GM21786 (cell line): ENCODE data around the gene ATP5MG.
"Not testable (repeated sequence)": the region's sequence is repeated elsewhere in the genome, so short reads cannot be mapped to it uniquely, and the experiment has no call there.

ENCODE experiments used
- ATAC-seq: cut with Tn5 transposase; IDR thresholded peaks from one replicate; pipeline ENCODE4 v1.9.1; 2021; ENCODE audit not compliant: unreplicated experiment

ATP5MG gene, protein sequence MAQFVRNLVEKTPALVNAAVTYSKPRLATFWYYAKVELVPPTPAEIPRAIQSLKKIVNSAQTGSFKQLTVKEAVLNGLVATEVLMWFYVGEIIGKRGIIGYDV

DNA sequence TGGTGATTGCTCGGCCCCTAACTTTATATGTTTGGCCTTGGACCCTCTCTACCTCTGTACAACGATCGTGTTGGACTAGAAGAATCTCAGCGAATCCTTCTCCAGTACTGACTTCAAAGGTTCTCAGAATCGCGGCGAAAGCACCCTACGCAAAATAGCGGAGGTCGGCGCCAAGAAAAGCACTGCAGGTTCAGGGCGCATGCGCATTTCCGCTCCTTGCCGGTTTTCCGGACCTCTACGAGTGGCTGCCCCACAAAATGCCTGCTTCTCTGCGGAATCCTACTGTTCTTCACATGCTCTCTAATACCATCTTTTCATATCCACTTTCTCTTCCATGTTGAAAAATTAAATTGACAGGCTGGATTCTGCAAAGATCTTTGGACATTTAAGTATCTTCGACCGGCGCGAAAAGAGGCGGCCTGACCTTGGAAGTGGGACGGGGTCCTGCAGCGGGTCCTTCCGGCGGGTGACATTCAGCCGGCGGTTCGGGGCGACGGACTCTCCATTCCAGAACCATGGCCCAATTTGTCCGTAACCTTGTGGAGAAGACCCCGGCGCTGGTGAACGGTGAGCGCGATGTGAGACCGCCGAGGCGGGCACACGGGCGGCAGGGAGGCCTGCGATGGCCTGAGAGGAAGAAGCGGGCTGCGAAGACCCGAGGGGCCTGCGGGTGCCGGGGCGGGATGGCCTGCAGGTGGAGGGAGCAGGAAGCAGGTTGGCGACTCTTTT lies at the start of gene ATP5MG:
Gene ATP5MG (plus strand): TSS at position 456 of the 729 bp plus-strand sequence. CDS start 60 bp downstream, at position 516.
- ATAC-seq: peak; percentile 56

DNA sequence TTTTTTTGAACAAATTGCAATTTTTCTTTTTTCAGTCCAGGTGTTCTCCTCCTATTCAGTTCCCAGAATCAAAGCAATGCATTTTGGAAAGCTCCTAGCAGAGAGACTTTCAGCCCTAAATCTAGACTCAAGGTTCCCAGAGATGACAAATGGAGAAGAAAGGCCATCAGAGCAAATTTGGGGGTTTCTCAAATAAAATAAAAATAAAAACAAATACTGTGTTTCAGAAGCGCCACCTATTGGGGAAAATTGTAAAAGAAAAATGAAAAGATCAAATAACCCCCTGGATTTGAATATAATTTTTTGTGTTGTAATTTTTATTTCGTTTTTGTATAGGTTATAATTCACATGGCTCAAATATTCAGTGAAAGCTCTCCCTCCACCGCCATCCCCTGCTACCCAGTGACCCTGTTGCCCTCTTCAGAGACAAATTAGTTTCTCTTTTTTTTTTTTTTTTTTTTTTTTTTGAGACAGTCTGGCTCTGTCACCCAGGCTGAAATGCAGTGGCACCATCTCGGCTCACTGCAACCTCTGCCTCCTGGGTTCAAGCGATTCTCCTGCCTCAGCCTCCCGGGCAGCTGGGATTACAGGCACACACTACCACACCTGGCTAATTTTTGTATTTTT lies 48.2 kb upstream of the ATP5MG start:
- no peak for ATAC-seq

DNA sequence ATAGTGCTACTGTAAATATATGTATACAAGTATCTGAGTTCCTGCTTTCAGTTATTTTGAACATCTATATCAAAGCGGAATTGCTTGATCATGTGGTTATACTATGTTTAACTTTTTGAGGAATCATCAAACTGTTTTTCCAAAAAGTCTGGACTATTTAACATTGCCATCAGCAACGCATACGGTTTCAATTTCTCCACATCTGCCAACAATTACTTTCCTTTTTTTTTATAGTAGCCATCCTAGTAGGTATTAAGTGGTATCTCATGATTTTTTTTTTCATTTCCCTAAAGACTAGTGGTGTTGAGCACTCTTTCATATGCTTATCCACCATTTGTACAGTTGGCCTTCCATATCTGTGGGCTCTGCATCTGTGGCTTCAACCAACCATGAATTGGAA lies 43.3 kb upstream of the ATP5MG start:
- no peak for ATAC-seq

DNA sequence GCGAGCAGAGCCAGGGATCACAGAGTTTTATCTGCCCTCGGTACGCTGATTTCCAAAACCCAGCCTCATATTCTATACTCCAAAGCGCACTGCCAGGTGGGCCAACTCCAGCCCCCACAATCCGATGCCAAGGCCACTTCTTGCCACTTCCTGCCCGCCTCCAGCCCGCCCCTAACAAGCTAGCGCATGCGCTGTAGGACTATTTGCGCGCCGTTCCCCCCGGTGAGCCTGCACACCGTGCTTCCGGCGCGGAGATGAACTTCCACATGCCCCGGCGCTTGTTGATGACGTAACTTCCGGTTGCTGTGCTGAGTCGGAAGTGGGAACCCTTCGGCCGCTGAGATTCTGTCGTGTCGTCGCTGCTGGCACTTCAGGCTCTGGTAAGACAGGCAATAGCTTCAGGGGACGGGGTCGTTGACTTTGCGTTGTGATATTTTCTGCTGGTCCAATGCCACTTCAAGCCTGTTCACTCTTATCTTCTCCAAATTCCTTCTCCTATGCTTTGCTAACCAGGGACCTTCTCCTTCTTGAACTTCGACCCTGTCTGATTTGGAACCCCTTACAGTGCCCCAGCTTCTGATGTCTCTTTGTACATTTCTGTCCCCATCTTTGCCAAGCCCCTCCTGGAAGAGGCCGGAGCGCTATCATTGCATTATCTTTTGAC lies 42.0 kb upstream of the ATP5MG start, which contains the start of gene UBE4A:
Gene UBE4A (plus strand): TSS at position 306 of the 664 bp plus-strand sequence. CDS start 5,481 bp downstream, outside the sequence.
- peak; percentile 83 for ATAC-seq

DNA sequence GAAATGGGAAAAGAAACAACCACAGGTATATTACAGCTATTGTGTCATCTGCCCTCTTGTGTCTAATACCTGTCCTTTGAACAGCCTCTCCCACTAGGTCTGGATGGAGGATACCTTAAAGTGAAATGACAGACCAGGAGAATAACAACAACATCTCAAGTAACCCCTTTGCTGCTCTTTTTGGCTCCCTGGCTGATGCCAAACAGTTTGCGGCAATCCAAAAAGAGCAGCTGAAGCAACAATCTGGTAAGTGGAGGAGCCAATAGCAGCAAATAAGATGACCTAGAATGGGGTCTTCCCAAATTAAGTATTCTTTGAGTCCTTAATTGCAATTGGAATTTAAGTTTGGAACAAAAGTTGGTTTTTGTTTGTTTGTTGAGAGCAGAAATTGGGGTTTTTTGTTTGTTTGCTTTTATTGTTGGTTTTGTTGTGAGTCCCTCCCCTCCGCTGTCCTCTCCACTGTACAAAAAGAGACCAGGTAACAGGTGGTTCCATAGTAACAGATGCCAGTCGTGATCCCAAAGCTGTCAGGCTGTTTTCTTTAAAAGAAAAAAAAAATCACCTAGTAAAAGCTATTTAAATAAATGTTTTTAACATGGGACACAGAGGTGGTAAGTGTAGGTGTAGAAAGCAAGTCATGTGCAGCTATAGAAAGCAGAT lies 36.3 kb upstream of the ATP5MG start:
- ATAC-seq: no peak

DNA sequence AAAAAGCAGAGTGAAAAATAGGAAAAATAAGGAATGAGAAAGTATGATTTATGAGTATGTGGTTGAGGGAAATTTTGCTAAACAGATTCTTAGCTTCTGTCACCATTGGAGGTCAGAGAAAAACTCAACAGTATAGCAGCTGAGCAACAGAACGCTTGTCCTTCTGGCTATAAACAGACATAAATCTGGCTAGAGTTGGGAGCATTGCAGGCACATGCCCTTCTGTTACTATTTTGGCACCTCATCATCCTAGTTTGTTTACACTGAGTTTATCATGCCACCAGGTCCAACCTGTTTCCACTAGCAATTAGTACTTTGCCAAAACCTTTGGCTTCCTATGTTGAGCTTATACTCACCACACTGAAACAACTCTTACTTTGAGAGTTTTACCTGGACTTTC lies 35.1 kb upstream of the ATP5MG start:
- ATAC-seq: no peak

DNA sequence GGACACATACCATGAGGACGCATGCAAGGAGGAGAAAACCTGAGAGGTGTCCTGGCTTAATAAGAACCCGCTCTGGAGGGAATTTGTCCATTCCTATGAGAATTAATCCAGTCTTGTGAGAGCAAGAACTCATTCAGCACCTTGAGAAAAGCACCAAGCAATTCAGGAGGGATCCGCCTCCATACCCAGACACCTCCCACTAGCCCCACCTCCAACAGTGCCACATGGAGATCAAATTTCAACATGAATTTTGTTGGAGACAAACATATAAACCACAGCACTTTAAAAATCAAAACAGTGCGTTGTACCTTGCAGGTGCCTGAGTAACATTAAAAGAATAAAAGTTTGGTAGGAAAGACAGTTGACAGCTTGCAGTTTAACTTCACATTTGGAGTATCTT lies 30.6 kb upstream of the ATP5MG start:
- no peak for ATAC-seq

DNA sequence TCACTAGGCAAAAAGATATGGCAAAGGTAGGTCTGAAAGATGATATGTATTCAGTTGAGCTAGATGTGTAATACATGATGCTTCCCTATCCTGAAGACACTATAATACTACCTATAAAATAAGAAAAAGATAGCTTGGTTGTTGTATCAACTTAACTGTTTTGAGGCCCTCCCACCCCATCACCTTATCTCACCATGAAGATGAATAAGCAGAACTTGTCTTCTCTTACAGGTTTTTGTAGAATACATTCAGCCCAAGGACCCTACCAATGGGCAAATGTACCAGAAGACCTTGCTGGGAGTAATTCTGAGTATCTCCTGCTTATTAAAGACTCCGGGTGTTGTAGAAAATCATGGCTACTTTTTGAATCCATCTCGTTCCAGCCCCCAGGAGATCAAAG lies 28.1 kb upstream of the ATP5MG start:
- ATAC-seq: no peak

DNA sequence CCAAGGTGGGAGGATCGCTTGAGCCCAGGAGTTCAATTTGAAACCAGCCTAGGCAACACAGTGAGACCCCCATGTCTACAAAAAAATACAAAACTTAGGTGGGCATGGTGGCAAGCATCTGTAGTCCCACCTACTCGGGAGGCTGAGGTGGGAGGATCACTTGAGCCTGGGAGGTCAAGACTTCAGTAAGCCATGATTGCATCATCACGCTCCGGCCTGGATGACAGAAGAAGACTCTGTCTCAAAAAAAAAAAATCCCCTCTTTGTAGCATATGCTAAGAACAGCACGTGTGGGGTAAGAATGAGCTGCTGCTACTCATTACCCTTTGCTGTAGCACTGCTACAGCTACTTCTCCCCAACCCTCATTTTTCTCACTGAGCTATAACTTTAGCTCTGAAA lies 27.5 kb upstream of the ATP5MG start:
- no peak for ATAC-seq

DNA sequence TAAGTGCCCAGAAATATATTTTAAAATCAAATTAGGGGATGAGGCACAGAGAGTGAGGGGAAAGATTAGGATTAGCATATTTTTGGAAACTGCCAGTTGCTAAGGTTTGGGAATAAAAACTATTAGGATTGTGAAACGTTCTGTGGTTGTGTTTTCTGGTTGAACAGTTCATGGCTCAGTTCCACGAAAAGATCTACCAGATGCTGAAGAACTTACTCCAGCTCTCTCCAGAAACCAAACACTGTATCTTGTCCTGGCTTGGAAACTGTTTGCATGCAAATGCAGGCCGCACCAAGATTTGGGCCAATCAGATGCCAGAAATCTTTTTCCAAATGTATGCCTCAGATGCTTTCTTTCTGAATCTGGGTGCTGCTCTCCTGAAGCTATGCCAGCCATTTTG lies 26.7 kb upstream of the ATP5MG start:
- no peak for ATAC-seq

DNA sequence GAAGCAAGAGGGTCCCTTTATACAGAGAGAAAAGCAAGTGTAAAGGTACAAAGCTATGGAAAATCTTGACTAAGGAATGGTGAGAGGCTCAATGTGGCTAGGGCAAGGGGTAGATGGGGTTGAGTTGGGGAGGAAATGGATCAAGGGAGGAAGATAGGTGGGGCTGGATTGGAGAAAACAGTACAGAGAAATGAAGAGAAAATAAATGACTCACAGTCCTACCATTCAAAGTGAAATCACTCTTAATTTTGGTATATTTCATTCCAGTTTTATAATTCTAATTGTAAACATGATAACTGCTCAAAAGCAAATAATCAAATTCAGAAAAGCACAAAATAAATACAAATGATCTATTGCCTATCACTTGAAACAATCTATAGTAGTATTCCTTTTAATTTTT lies 25.4 kb upstream of the ATP5MG start:
- ATAC-seq: no peak

DNA sequence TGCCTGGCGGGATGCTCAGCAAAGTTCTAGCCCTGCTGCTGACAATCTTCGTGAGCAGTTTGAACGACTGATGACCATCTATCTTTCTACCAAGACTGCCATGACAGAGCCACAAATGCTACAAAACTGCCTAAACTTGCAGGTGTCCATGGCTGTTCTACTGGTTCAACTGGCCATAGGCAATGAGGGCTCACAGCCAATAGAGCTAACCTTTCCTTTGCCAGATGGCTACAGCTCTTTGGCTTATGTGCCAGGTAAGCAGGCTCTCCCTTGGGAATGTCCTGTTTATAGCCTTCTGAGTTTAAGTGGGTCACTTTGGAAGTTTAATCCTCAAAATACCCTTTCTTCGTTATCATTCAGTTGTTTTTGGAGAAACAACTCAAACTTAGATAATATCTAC lies 21.9 kb upstream of the ATP5MG start:
- ATAC-seq: no peak

DNA sequence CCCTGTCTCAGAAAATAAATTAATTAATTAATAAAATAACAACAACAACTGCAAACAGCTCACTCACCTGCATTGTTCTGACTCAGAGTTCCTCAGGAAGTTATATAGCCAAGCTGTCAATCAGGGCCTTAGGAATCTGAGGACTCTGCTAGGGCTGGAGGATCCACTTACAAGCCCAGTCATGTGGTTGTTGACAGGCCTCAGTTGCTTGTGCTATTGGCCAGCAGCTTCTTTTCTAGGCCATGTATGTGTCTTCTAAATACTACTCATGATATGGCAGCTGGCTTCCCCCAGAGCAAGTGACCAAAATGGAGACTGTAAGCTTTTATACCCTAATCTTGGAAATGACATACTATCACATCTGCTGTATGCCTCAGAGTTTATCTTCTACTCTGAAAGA lies 20.8 kb upstream of the ATP5MG start:
- ATAC-seq: no peak

DNA sequence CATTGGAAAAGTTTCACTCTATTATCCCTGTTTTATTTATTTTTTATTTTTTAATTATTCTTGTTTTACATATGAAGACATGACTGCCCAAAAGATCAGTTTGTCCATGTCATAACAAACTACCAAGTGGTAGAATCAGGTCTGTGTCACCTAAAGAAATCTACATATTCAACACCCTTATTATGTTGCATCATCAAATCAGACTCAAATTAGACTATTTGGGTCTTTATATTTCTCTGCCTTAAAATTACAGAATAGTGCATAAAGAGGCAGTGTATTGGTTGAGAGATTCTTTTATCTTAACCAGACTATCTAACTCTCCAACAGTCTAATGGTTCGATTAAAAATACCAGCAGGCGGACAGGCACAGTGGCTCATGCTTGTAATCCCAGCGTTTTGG lies 18.5 kb upstream of the ATP5MG start:
- ATAC-seq: no peak

DNA sequence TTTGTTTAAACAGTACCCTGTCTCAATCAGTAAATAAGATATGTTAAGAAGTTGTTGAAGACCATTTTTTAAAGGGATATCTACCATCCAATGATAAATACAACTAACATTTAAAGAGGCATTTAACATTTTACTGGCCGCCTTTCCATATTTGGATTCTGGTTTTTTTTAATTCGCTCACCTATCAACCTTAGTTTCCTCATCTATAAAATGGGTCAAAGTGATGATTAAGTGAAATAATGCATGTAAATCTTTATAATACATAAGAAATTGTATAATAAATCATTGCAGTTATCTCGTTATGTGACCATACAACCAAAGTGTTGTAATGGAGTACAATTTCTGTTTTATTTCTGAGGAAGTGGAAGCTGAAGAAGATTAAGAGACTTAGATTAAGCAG lies 17.7 kb upstream of the ATP5MG start:
- no peak for ATAC-seq

DNA sequence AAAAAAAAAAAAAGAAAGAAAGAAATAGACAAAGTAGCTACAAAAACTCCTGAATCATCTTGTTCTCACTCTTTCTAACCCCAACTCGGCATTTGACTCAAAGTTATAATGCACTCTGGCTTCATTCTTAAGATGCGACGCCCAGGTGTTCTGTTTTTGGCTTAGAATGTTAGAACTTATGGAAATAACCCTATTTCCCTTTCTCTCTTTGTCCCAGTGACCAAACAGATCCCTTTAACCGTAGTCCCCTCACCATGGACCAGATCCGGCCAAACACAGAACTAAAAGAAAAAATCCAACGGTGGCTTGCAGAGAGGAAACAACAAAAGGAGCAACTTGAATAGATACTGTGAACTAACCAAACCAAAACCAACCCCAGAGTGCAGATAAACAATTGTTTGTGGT lies 5.3 kb upstream of the ATP5MG start:
- no peak for ATAC-seq

DNA sequence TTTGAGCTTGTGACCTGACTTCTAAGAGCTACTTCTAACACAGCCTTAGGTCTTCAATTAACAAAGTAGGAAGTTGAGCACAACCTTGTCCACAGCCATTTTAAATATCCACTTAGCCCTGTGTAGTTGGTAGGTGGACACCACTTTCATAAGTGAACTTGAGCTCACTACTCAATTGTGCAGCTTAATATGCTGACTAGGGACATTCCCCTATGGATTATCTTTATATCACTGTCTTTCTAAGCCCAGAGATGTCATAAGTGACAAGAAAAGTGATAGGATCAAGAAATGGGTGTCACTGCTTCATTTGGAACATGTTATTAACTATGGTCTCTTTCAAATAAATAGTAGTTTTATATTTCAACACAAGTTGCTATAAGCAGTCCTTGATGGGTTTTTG lies 4.0 kb upstream of the ATP5MG start:
- ATAC-seq: no peak

DNA sequence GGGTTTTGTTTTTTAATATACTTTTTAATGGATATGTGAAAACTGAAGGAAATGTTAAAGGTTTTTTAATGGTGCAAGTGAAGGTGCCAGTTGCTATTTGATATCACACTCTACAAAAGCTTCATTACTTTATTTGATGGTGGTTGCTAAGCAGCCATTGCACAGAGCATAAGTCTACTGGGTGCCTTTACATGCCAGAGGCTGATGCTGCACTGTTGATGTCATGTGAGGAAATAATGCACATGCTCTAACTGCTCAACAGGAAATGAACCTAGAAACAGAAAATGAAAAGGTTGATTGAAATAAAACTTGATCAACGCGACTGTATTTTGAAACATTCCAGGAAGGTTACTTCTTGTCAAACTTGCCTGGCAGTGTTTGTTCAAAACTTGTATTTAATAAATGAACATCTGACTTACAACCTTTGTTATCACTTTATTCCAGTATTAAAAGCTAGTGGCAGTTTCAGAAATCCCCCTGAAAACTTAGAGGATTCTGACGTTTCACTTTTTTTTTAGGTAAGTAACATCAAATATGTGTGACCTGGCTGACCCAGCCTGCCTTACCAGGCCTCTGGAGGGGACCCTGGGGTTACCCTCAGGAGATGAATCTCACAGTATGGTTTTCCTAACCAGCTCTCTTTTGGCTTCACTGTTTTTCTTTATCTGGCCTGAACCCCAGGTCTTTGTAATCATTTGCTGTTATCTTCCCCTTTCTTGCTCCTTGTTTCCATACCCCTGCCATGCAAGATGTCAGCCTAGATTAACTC lies 2.4 kb upstream of the ATP5MG start:
- ATAC-seq: peak; percentile 41

DNA sequence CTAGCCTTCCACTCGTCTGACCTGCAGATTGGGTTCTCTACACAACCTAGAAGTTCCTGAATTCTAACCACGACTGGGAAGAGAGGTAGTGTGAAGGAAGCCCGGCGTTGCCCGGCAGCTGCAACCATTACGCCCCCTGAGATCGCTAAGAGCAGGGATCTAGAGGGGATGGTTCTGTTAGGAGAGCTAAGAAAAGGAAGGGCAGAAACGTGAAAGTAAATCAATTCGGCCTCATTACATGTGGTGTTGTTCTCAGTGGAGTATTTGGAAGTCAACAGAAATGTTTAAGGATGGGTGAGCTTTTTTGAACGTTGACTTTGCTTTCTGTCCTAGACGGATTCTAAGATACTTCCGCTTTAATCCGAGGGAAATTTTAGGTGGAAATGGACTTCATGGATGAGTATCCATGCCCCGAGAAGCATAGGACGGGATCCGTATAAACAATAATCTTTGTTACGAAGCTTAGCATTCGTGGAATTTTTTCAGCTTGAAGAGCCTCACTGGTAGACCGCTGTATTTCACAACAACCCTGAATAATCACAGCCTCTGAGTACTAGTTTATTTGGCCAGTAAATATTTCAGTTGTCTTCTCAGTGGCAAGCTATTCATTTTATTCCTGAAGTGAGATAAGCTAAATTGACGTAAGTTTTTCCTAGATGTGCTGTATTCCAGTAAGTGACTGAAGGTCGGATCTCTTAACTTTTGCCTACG lies 629 bp downstream of the ATP5MG start:
- ATAC-seq: peak; percentile 4

DNA sequence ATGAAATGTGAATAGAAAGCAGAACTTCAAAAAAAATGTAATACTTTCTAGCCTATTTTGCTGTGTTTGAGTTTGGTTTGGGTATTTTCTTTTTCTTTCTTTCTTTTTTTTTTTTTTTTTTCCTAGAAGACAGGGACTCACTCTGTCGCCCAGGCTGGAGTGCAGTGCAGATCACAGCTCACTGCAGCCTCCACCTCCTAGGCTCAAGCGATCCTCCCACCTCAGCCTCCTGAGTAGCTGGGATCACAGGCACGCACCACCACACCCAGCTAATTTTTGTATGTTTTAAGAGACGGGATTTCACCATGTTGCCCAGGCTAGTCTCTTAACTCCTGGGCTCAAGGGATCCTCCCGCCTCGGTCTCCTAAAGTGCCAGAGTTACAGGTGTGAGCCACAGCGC lies 1.2 kb downstream of the ATP5MG start:
- not testable (repeated sequence) for ATAC-seq
